IPS DF 4.7 (cell line): ENCODE results near the gene OR2M7.
"Not testable (repeated sequence)": the region's sequence is repeated elsewhere in the genome, so short reads cannot be mapped to it uniquely, and the experiment has no call there.

Experiments used
- DNase-seq: peaks from one replicate; pipeline ENCODE4 v3.0.0-alpha.2; 2013; ENCODE audit warnings: low spot score; ENCODE audit errors: extremely low read depth

The OR2M7 gene, protein sequence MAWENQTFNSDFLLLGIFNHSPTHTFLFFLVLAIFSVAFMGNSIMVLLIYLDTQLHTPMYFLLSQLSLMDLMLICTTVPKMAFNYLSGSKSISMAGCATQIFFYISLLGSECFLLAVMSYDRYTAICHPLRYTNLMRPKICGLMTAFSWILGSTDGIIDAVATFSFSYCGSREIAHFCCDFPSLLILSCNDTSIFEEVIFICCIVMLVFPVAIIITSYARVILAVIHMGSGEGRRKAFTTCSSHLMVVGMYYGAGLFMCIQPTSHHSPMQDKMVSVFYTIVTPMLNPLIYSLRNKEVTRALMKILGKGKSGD

DNA sequence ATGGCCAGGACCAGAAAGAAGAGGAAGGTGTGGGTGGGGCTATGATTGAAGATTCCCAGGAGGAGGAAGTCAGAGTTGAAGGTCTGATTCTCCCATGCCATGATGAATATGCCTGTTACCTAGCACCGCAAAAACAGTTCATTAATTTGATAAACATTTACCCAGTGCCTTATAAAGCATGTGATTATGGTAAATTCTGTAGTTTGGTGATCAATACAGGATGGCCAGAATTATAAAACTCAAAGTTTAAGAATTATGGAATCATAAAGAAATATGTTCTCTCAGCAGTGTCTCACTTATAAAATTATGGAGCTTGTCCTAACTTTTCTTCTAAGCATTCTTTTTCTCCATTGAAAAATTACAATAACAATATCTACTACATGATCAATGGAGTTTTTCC, at the start of gene OR2M7:
TSS of gene OR2M7 (minus strand) at position 101 of the 400 bp plus-strand sequence. CDS start at position 101, 0 bp downstream.
- no peak for DNase-seq

DNA sequence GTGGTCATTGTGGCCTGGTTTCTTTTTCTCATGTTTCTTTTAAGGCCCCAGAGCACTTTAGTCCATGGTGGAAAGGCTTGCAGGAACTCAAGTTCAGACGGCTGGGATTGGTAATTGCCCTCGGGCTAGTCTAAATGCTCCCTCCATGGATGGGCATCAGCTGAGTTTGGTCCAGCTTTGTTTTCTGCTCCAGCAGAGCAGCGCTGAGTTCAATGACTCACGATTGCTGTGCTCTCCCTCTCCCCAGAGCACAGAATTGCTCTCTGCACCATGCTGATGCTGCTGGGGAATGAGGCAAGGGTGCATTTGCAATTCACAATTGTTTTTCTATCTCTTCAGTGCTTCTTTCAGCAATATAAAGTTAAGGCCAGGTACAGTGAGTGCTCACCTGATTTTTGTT, 49.4 kb upstream of the OR2M7 start:
- DNase-seq = no peak

DNA sequence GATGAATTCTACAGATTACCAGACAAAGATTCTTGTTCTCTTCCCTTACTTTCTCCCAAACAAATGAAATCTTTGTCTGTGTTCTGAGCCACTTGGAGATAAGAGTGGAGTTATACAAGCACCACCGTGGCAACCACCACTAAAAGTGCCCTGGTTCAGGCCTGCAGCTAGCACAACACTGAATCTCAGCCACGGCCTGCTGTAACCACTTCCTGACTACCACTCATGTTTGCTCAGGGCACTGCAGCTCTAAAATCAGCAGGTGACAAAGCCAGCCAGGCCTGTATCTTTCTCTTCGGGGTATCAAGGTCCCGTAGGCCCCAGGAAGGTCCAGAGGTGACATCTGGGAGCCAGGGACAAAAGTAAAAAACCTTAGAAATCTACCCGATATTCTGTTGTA, 48.0 kb upstream of the OR2M7 start:
- DNase-seq = no peak

DNA sequence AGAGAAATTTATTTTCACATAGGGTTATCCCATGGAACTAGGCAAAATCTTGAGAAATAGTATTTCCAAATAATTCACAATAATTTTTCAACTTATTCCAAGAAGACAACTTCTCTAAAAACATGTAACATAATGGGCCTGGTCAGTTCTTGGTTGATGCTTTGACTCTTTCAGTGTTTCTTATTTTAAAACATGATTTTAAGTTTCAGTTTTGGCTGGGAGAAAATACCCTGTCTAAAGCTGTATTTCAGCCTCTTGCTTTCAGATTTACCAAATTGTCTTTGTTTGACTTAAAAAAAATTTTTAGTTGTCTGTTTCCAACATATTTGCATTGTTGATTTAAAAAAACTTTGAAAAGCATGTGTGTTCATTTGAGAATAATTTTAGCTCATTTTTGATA, 42.2 kb upstream of the OR2M7 start:
- DNase-seq = no peak

DNA sequence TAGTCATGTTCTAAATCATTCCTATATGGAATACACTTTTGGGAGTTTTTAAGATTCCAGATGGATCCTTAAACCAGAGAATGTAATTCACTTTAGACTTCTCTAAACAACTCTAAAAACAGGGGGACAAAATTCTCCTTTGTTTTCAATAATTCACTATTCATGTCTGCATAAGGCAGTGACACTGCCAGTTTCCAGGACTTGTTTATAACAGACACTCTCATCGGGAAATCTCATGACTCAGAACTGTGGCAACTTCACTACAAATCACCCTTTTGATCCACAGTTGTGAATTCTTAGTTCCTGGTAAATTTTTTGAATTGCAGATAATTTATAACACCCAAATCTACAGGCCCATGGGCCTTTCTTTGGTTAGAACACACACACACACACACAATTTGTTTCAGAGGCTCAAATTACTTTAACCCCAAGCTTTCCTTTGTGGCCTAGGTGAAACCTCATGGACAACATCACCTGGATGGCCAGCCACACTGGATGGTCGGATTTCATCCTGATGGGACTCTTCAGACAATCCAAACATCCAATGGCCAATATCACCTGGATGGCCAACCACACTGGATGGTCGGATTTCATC, 36.9 kb upstream of the OR2M7 start, which contains the start of gene OR2T4:
TSS of gene OR2T4 (plus strand) at position 545 of the 595 bp plus-strand sequence. CDS start at position 545, 0 bp downstream.
- no peak for DNase-seq

DNA sequence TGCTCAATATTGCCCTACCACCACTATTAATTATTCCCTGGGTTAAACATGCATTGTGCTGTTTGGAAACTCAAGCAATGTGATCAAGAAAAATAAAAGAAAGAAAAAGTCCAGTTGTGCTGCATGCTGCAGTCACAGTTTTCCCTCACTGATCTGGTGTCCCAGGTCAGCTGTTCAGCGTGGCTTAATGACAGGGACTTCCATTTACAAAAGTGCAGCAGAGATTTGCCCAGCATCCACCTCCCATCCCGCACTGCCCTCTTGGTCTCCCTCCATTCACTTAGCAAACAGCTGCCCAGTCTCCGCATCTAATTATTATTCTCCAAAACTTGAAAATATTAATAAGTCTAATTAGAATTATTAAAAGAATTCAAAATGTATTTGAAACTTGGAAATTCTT, 35.0 kb upstream of the OR2M7 start:
- no peak for DNase-seq

DNA sequence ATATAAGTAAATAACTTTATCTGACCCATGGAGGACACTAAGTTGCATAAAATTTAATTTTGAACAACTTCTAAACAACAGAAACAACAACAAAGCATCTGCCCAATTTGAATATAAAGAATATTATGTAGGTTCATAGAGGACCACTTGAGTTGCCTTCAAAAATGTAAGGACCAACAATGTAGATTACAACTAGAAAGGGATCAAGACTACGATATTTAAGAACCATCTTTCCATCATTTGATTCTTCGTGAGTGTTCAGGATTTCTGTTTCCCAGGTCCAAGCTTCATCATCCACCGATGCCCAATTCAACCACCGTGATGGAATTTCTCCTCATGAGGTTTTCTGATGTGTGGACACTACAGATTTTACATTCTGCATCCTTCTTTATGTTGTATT, 24.1 kb upstream of the OR2M7 start, which contains the start of gene OR14C36:
TSS of gene OR14C36 (plus strand) at position 301 of the 400 bp plus-strand sequence. CDS start at position 301, 0 bp downstream.
- no peak for DNase-seq

DNA sequence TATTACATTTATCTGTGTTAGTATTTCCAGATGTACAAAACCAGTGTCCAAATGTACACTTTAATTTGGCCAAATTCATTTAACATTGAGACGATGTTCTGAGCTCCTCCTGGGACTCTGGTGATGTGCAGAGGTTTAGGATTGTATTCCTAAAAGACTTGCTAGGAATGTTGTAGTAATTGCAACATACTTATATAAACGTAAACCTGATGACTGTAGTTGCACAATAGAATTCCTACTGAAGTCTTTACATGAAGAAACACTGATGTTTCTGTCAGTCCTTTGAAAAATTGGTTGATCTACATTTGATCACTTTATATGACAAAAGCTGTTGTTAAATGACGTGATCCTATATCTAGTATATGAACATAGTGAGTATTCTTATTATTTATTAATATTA, 19.1 kb upstream of the OR2M7 start:
- no peak for DNase-seq

DNA sequence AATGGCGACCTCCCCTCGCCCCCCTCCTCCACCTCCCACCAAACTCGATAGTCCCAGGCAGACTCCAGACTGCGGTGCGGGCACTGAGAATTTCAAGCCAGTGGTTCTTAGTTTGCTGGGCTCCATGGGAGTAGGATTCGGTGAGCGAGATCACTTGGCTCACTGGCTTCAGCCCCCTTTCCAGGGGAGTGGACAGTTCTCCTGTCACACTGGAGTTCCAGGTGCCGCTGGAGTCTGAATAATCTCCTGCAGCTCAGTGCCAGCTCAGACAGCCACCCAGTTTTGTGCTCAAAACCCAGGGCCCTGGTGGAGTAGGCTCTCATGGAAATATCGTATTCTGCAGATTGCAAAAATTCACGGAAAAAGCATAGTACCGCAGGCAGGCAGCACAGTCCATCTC, 7.6 kb downstream of the OR2M7 start:
- no peak for DNase-seq

DNA sequence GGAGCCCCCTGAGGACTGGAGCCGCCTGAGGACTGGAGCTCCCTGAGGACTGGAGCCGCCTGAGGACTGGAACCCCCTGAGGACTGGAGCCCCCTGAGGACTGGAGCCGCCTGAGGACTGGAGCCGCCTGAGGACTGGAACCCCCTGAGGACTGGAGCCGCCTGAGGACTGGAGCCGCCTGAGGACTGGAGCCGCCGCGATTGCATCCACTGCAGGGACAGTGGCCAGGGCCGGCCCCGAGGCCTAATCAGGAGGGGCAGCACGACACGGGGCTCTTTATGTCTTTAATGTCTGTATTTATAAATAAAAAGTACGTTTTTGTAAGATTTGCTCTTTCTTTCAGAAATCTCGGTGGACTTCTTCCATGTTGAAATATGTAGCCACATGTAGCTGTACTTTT, 17.6 kb downstream of the OR2M7 start:
- DNase-seq = not testable (repeated sequence)

DNA sequence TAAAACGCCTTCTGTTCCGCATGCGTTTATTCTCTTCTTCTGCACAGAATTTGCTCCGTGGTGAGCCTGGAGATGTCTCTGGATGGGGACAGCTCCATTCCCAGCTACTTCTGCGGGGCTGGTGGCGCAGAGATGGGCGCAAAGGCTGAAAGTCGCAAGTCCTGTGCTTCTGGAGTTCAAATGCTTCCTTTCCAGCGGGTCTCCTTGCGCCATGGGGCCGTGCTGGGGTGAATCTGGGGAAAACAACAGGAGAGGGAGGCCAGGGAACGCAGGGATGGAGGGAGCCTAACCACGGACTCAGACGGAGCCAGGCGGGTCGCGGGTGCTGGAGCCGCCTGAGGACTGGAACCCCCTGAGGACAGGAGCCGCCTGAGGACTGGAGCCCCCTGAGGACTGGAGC, 18.3 kb downstream of the OR2M7 start:
- no peak for DNase-seq

DNA sequence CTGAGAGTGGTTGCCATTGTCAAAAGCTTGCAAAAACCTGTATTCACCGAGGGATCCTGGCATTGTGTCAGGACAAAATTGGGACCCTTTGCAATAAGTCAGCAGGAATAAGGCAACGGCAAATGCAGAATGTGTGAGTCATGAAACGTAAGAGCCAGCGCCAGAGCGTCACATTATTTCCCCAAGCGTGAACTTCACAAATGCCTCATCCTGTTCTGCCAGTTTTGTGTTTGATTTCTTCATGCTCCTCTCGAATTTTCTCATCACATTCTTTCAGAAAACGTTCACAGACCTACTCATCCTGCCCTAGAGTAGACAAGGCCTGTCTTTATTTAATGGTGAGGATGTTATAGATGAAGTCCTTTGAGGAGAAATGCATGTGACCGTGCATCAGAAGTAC, 18.7 kb downstream of the OR2M7 start:
- not testable (repeated sequence) for DNase-seq

DNA sequence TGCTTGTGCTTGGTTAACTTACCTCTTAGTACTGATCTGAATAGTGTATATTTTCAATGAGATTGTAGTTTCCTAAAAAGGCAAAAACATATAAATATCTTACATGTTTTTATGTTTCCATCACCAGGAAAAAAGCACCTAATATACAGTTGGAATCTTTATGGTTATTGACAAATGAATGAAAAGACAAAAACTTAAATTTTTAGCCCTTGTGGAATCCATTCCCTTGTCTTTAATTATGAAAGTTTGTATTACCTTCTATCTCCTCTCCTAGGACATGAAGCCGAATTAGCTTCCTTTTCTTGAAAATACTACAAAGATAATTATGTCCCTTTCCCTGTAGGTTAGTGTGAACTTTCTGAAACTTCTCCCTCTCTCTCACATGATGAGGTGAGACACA, 21.0 kb downstream of the OR2M7 start, which contains the start of gene OR2T12:
TSS of gene OR2T12 (minus strand) at position 101 of the 400 bp plus-strand sequence. CDS start 7,846 bp downstream, outside the sequence.
- no peak for DNase-seq

DNA sequence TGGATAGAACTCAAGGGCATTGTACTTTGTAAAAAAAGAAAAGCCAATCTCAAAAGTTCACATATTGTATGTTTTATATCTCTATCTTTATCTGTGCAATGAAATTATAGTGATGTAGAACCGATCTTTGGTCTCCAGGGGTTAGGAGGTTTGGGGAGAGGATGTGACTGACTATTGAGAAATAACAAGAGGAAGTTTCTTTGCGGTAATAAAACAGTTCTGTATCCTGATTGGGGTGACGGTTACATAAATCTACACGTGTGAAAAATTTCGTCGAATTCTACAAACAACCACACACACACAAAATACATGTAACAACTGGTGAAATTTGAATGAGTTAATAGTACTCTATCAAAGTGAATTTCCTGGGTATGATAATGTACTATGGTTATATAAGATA, 36.0 kb downstream of the OR2M7 start:
- no peak for DNase-seq

DNA sequence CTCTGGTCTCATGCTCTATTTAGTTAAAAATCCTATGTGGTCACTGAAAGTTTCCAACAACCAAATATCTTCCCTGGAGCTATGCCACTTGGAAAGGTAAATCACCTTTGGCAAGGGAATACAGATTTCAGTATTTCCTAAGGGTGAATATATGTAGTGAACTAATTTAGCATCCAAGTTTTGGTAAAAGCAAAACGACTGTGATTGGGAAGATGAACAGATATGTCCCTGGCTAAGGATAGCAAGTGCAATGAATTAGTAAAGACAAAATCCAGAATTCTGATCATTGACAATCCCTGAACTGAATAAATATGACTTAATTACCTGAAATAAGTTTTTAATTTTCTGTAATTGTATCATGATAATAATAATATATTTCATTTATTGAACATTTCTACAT, 46.5 kb downstream of the OR2M7 start, which contains the start of gene OR2T33:
TSS of gene OR2T33 (minus strand) at position 101 of the 400 bp plus-strand sequence. CDS start 4,162 bp downstream, outside the sequence.
- DNase-seq = no peak
